ENCODE data around the gene COMMD6.

Gene COMMD6

GRCh38 chr13:75521956-75522355 lies 15.7 kb downstream of the COMMD6 start:
- DNase-seq (ENCODE audit: low read depth), result no peak

GRCh38 chr13:75518439-75519088 lies 19.1 kb downstream of the COMMD6 start:
- DNase-seq (ENCODE audit: low read depth), result no peak

GRCh38 chr13:75514080-75514995 lies 23.3 kb downstream of the COMMD6 start:
- no peak for DNase-seq (ENCODE audit: low read depth)

- no peak for DNase-seq (ENCODE audit: low read depth)
Observed at GRCh38 chr13:75513271-75513670, 24.4 kb downstream of the COMMD6 start.

- DNase-seq (ENCODE audit: low read depth), result no peak
Observed at GRCh38 chr13:75512253-75512652, 25.4 kb downstream of the COMMD6 start.

- no peak for DNase-seq (ENCODE audit: low read depth)
Observed at GRCh38 chr13:75511051-75511625, 26.5 kb downstream of the COMMD6 start.

- no peak for DNase-seq (ENCODE audit: low read depth)
Observed at GRCh38 chr13:75508002-75508548, 29.6 kb downstream of the COMMD6 start.

- DNase-seq (ENCODE audit: low read depth), result no peak
Observed at GRCh38 chr13:75507027-75508001, 30.3 kb downstream of the COMMD6 start.

GRCh38 chr13:75506018-75506417 lies 31.6 kb downstream of the COMMD6 start:
- no peak for DNase-seq (ENCODE audit: low read depth)

GRCh38 chr13:75505327-75505726 lies 32.3 kb downstream of the COMMD6 start:
- DNase-seq (ENCODE audit: low read depth), result no peak

GRCh38 chr13:75495938-75496337 lies 41.7 kb downstream of the COMMD6 start:
- no peak for DNase-seq (ENCODE audit: low read depth)

GRCh38 chr13:75494491-75494890 lies 43.1 kb downstream of the COMMD6 start:
- no peak for DNase-seq (ENCODE audit: low read depth)

- no peak for DNase-seq (ENCODE audit: low read depth)
Observed at GRCh38 chr13:75493156-75493555, 44.5 kb downstream of the COMMD6 start.

GRCh38 chr13:75492389-75492788 lies 45.3 kb downstream of the COMMD6 start:
- no peak for DNase-seq (ENCODE audit: low read depth)

GRCh38 chr13:75491376-75491775 lies 46.3 kb downstream of the COMMD6 start:
- DNase-seq (ENCODE audit: low read depth), result no peak

- DNase-seq (ENCODE audit: low read depth), result no peak
Observed at GRCh38 chr13:75489502-75490263, 48.0 kb downstream of the COMMD6 start.

GRCh38 chr13:75486146-75487062 lies 51.2 kb downstream of the COMMD6 start:
- DNase-seq (ENCODE audit: low read depth), result no peak

GRCh38 chr13:75485286-75486062 lies 52.2 kb downstream of the COMMD6 start:
- no peak for DNase-seq (ENCODE audit: low read depth)

- no peak for DNase-seq (ENCODE audit: low read depth)
Observed at GRCh38 chr13:75482820-75483079, 54.9 kb downstream of the COMMD6 start.

Measured in stimulated activated CD8-positive, alpha-beta memory T cell treated with anti-CD3 and anti-CD28 coated beads, Interleukin-7, amount 100 ng/mL, for 24 hours (primary cell).